PC-9 (cell line): ENCODE results near the gene SLC36A4. TPM values are rescaled to one million over a fixed set of nuclear protein-coding genes. Genes with fewer than 3 reads are reported as not detected.

Experiments used
- BruUV-seq: library from RNA; stranded (reverse); fragments of 400-500 nt; replicated peaks from 2 replicates; lab custom pipeline; 2021; lab: Mats Ljungman, UMichigan
- CTCF ChIA-PET: fragments of 300-600 bp; sonication (Branson Sonifier 250); formaldehyde crosslinking; loops from one replicate; lab custom pipeline; 2022; ENCODE audit warnings: antibody characterized with exemption; lab: Charles Lee
- POLR2A ChIA-PET: fragments of 300-600 bp; sonication (Branson Sonifier 250); formaldehyde crosslinking; loops from one replicate; lab custom pipeline; 2022; ENCODE audit warnings: antibody characterized with exemption; ENCODE audit not compliant: unreplicated experiment; lab: Charles Lee
- DNase-seq, 2 experiments: peaks; one replicate each; pipeline versions ENCODE4 v3.0.0 to v3.0.0-alpha.2; 2015 to 2022; ENCODE audit warnings: mixed read lengths in 1 of 2
- H2AFZ ChIP-seq: fragments of 200-600 bp; sonication (generic); 2 replicates; pipeline ENCODE4 v1.8.1; 2017; ENCODE audit warnings: antibody characterized with exemption
- H3F3A ChIP-seq: fragments of 200-600 bp; sonication (generic); 2 replicates; pipeline ENCODE4 v1.8.1; 2017; ENCODE audit warnings: antibody characterized with exemption, mild to moderate bottlenecking, low read depth; ENCODE audit not compliant: insufficient read depth
- H3K27ac ChIP-seq: fragments of 200-600 bp; sonication (generic); 2 replicates; pipeline ENCODE4 v1.6.1; 2016; ENCODE audit warnings: mixed run types
- H3K27me3 ChIP-seq: fragments of 200-600 bp; sonication (generic); 2 replicates; pipeline ENCODE4 v1.6.1; 2016; ENCODE audit warnings: low read depth, mixed run types; ENCODE audit not compliant: insufficient read depth
- H3K36me3 ChIP-seq: fragments of 200-600 bp; sonication (generic); 2 replicates; pipeline ENCODE4 v1.6.1; 2016; ENCODE audit warnings: low read depth, mixed run types
- H3K4me1 ChIP-seq: fragments of 200-600 bp; sonication (generic); replicated peaks from 2 replicates; pipeline ENCODE4 v1.6.1; 2016; ENCODE audit warnings: mixed run types; ENCODE audit not compliant: insufficient read depth
- H3K4me2 ChIP-seq: fragments of 200-600 bp; sonication (generic); 2 replicates; pipeline ENCODE4 v1.6.1; 2017; ENCODE audit warnings: mixed run types
- H3K4me3 ChIP-seq: fragments of 200-600 bp; sonication (generic); 2 replicates; pipeline ENCODE4 v1.6.1; 2016; ENCODE audit warnings: mixed run types
- H3K79me2 ChIP-seq: fragments of 200-600 bp; sonication (generic); 2 replicates; pipeline ENCODE4 v1.6.1; 2017; ENCODE audit warnings: low read depth, mixed run types
- H3K9me2 ChIP-seq: fragments of 200-600 bp; sonication (generic); 2 replicates; pipeline ENCODE4 v1.8.1; 2017; ENCODE audit warnings: mild to moderate bottlenecking; ENCODE audit not compliant: insufficient read depth
- H3K9me3 ChIP-seq: fragments of 200-600 bp; sonication (generic); 2 replicates; pipeline ENCODE4 v1.8.1; 2016; ENCODE audit warnings: low read depth; ENCODE audit not compliant: insufficient read depth
- H4K20me1 ChIP-seq: fragments of 200-600 bp; sonication (generic); 2 replicates; pipeline ENCODE4 v1.8.1; 2017; ENCODE audit not compliant: insufficient read depth
- CTCF ChIP-seq: fragments of 200-600 bp; sonication (generic); conservative IDR thresholded peaks from 2 replicates; pipeline ENCODE4 v1.6.1; 2017; ENCODE audit warnings: mixed run types, antibody characterized with exemption, mild to moderate bottlenecking, moderate library complexity
- EZH2 ChIP-seq: fragments of 200-600 bp; sonication (generic); IDR thresholded peaks from 2 replicates; pipeline ENCODE4 v1.8.0; 2017; ENCODE audit warnings: antibody characterized with exemption, low read depth
- intact Hi-C: fragments of 100-400 bp; cut with micrococcal nuclease; formaldehyde crosslinking; loops from one replicate; pipeline ENCODE4 v1.10.0; 2022; ENCODE audit not compliant: unreplicated experiment
- total RNA-seq: library from RNA; stranded (reverse); gene quantifications from 2 replicates; pipeline ENCODE4 v1.2.3, GENCODE V29; 2021

Gene SLC36A4
- total RNA-seq, 1 experiment from 2014 or later = 17.7 TPM

- BruUV-seq = no TSS peak
- H3K27me3 ChIP-seq = no peaks in the 10 kb centered on the region
- POLR2A ChIA-PET = no interaction called here
- H3K36me3 ChIP-seq = no peaks in the 10 kb centered on the region
- no peak overlapping the region for H3K27ac ChIP-seq
- no peaks in the 10 kb centered on the region for H3K79me2 ChIP-seq
- H3F3A ChIP-seq = no peaks in the 10 kb centered on the region
- no peaks in the 10 kb centered on the region for H3K9me3 ChIP-seq
- H3K4me3 ChIP-seq = no peak overlapping the region
- H3K4me1 ChIP-seq = no peaks in the 10 kb centered on the region
- no peak for TF ChIP-seq CTCF
- no peak for TF ChIP-seq EZH2
- H4K20me1 ChIP-seq = no peaks in the 10 kb centered on the region
- H2AFZ ChIP-seq = no peak overlapping the region
- no peak for DNase-seq
- H3K4me2 ChIP-seq = no peak overlapping the region
- H3K9me2 ChIP-seq = no peaks in the 10 kb centered on the region
- CTCF ChIA-PET = no interaction called here
- intact Hi-C loops = no loop called here
Observed at GRCh38 chr11:93143186-93143585, 54.6 kb downstream of the SLC36A4 start.

GRCh38 chr11:93133488-93134109 lies 64.2 kb downstream of the SLC36A4 start:
- Histone ChIP-seq H3F3A (no peaks in the 10 kb centered on the region), H3K9me3 (no peaks in the 10 kb centered on the region), H3K27me3 (no peaks in the 10 kb centered on the region), H3K4me1 (no peaks in the 10 kb centered on the region), H3K27ac (no peak overlapping the region), H4K20me1 (no peaks in the 10 kb centered on the region), H2AFZ (no peak overlapping the region), H3K79me2 (no peaks in the 10 kb centered on the region), H3K9me2 (no peaks in the 10 kb centered on the region), H3K36me3 (no peaks in the 10 kb centered on the region), H3K4me2 (no peak overlapping the region), H3K4me3 (no peak overlapping the region)
- intact Hi-C loops = no loop called here
- ChIA-PET CTCF (no interaction called here), POLR2A (no interaction called here)
- DNase-seq = no peak
- BruUV-seq = no TSS peak
- TF ChIP-seq CTCF (no peak), EZH2 (no peak)

- no peak overlapping the region for H2AFZ ChIP-seq
- H3K79me2 ChIP-seq = no peaks in the 10 kb centered on the region
- H3K9me3 ChIP-seq = no peaks in the 10 kb centered on the region
- no peak overlapping the region for H3K27ac ChIP-seq
- H3K9me2 ChIP-seq = no peaks in the 10 kb centered on the region
- intact Hi-C loops = no loop called here
- ChIA-PET POLR2A (no interaction called here), CTCF (no interaction called here)
- H3K4me3 ChIP-seq = no peak overlapping the region
- H4K20me1 ChIP-seq = no peaks in the 10 kb centered on the region
- no peaks in the 10 kb centered on the region for H3F3A ChIP-seq
- H3K4me1 ChIP-seq = no peaks in the 10 kb centered on the region
- BruUV-seq = no TSS peak
- TF ChIP-seq CTCF (no peak), EZH2 (no peak)
- H3K36me3 ChIP-seq = no peaks in the 10 kb centered on the region
- DNase-seq = no peak
- no peak overlapping the region for H3K4me2 ChIP-seq
- no peaks in the 10 kb centered on the region for H3K27me3 ChIP-seq
Observed at GRCh38 chr11:93132836-93133235, 65.0 kb downstream of the SLC36A4 start.
